Natural killer cell (primary cell): ENCODE results near the gene APOE. TPM values are rescaled to one million over a fixed set of nuclear protein-coding genes. Genes with fewer than 3 reads are reported as not detected.

Experiments used
- ATAC-seq, 3 donors: fragments of 150-1000 bp in 2 of 3; fragments of 200-7000 bp in 1 of 3; cut with Tn5 transposase; 1 replicate in 1 of 3; 2 replicates in 2 of 3; pipeline ENCODE4 v1.10.0; 2021; ENCODE audit warnings: mild to moderate bottlenecking in 2 of 3, moderate library complexity in 2 of 3
- DNase-seq, 2 donors: peaks; one replicate each; pipeline versions ENCODE4 v3.0.0 to v3.0.0-alpha.2; 2013 to 2021; ENCODE audit warnings: mixed read lengths in 1 of 2
- H3K27ac ChIP-seq: one replicate; pipeline ENCODE4 v1.5.1; 2013; ENCODE audit warnings: mild to moderate bottlenecking, low read length
- H3K27me3 ChIP-seq: one replicate; pipeline ENCODE4 v1.6.1; 2013; ENCODE audit warnings: low read length; ENCODE audit not compliant: control insufficient read depth, insufficient read depth
- H3K36me3 ChIP-seq: one replicate; pipeline ENCODE4 v1.6.1; 2013; ENCODE audit warnings: low read length; ENCODE audit not compliant: control insufficient read depth, insufficient read depth
- H3K4me1 ChIP-seq: one replicate; pipeline ENCODE4 v1.6.1; 2013; ENCODE audit warnings: low read length; ENCODE audit not compliant: control insufficient read depth, insufficient read depth
- H3K4me3 ChIP-seq: one replicate; pipeline ENCODE4 v1.5.1; 2013; ENCODE audit warnings: low read length
- H3K9me3 ChIP-seq: one replicate; pipeline ENCODE4 v1.6.1; 2013; ENCODE audit warnings: low read length; ENCODE audit not compliant: control insufficient read depth, insufficient read depth
- H3K27ac Mint-ChIP-seq, 2 donors: one replicate each; pipeline ENCODE4 v1.8.0; 2022; ENCODE audit warnings: mild to moderate bottlenecking in 2 of 2, mixed read lengths in 2 of 2, moderate library complexity in 1 of 2
- H3K27me3 Mint-ChIP-seq, 2 donors: one replicate each; pipeline ENCODE4 v1.8.0; 2022; ENCODE audit warnings: low read depth in 2 of 2, mixed read lengths in 2 of 2
- H3K36me3 Mint-ChIP-seq: one replicate; pipeline ENCODE4 v1.8.0; 2022; ENCODE audit warnings: mixed read lengths
- H3K4me1 Mint-ChIP-seq, 2 donors: one replicate each; pipeline ENCODE4 v1.8.0; 2022; ENCODE audit warnings: mixed read lengths in 2 of 2
- H3K4me3 Mint-ChIP-seq: one replicate; pipeline ENCODE4 v1.8.0; 2022; ENCODE audit warnings: mild to moderate bottlenecking, moderate library complexity, mixed read lengths
- H3K9me3 Mint-ChIP-seq, 2 donors: one replicate each; pipeline ENCODE4 v1.8.0; 2022; ENCODE audit warnings: mixed read lengths in 2 of 2
- WGBS: methylation state at CpG from one replicate; pipeline ENCODE4 v1.1.7; 2013; ENCODE audit warnings: missing lambda C conversion rate; ENCODE audit not compliant: insufficient coverage; 5-methylcytosine and 5-hydroxymethylcytosine counted together
- intact Hi-C: fragments of 100-400 bp; cut with micrococcal nuclease; formaldehyde crosslinking; loops from one replicate; pipeline ENCODE4 v1.14.2; 2022
- total RNA-seq, 4 donors: library from RNA; stranded (reverse); fragments of 120-200 nt in 1 of 4; gene quantifications; one replicate each; pipeline versions ENCODE4 v1.2.3 to v1.2.4, GENCODE V29; 2013 to 2022
- TF ChIP-seq, protein P1 (sequence below): fragments of 200-600 bp; IDR thresholded peaks from one replicate; pipeline ENCODE4 v1.8.0; 2022; ENCODE audit warnings: antibody characterized with exemption

The APOE gene
- total RNA-seq, 3 donors from 2014 or later (not counting 1 experiment from before 2014, with no cell fraction given) = 0.45 to 2.7 (median 1.3) TPM

- Histone ChIP-seq H3K36me3 (no peaks in the 10 kb centered on the region), H3K4me3 (no peak overlapping the region), H3K27me3 (no peaks in the 10 kb centered on the region), H3K9me3 (no peaks in the 10 kb centered on the region), H3K4me1 (peaks cover 23% of the 10 kb centered on the region), H3K27ac (no peak overlapping the region)
- peak; percentile 29 to 89 for DNase-seq
- Mint-ChIP-seq H3K9me3 (no peaks in the 10 kb centered on the region), H3K4me1 (peaks cover 26 to 32% of the 10 kb centered on the region in 2 donors), H3K4me3 (no peak overlapping the region), H3K27ac (peak overlapping the region in 1 of 2 donors; percentile 45), H3K27me3 (no peaks in the 10 kb centered on the region), H3K36me3 (no peaks in the 10 kb centered on the region)
- intact Hi-C loops = loop anchor here (1.0 to 5.0 kb wide), 2 partner anchors 48 to 264 kb away; no protein-coding TSS in a partner anchor
- WGBS = 77% methylated on average over 12 of the region's 13 CpGs
- ATAC-seq = no peak
- TF ChIP-seq, protein P1, sequence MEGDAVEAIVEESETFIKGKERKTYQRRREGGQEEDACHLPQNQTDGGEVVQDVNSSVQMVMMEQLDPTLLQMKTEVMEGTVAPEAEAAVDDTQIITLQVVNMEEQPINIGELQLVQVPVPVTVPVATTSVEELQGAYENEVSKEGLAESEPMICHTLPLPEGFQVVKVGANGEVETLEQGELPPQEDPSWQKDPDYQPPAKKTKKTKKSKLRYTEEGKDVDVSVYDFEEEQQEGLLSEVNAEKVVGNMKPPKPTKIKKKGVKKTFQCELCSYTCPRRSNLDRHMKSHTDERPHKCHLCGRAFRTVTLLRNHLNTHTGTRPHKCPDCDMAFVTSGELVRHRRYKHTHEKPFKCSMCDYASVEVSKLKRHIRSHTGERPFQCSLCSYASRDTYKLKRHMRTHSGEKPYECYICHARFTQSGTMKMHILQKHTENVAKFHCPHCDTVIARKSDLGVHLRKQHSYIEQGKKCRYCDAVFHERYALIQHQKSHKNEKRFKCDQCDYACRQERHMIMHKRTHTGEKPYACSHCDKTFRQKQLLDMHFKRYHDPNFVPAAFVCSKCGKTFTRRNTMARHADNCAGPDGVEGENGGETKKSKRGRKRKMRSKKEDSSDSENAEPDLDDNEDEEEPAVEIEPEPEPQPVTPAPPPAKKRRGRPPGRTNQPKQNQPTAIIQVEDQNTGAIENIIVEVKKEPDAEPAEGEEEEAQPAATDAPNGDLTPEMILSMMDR = peak; percentile 86
Observed at GRCh38 chr19:44951179-44952159, 45.9 kb downstream of the APOE start.

DNA sequence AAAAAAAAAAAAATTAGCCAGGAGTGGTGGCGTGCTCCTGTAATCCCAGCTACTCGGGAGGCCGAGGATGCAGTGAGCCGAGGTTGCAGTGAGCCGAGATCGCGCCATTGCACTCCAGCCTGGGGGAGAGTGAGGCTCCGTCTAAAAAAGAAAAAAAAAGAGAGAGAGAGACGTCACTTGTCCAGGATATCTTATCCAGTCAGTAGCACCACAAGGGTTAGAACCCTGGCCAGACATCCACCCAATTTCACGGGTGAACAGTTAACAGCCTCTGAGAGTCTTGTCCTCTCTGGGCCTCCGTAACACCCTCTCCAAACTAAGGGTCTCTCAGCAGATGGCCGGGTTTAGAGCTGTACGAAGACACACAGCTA, 48.7 kb downstream of the APOE start:
- no peak for ATAC-seq
- WGBS = 40% methylated on average over 13 of the region's 13 CpGs
- TF ChIP-seq, protein P1 = no peak
- H3K4me3 ChIP-seq = peak overlapping the region; percentile 92
- H3K27ac ChIP-seq = peak overlapping the region; percentile 84
- peaks cover 39% of the 10 kb centered on the region for H3K4me1 ChIP-seq
- H3K36me3 ChIP-seq = no peaks in the 10 kb centered on the region
- H3K4me3 Mint-ChIP-seq = peak overlapping the region; percentile 96
- intact Hi-C loops = loop anchor here (1.0 to 5.0 kb wide), 3 partner anchors 48 to 267 kb away; no protein-coding TSS in a partner anchor
- H3K36me3 Mint-ChIP-seq = no peaks in the 10 kb centered on the region
- DNase-seq = no peak
- peak overlapping the region; percentile 94 to 95 for H3K27ac Mint-ChIP-seq
- no peaks in the 10 kb centered on the region for H3K27me3 Mint-ChIP-seq
- peaks cover 41 to 42% of the 10 kb centered on the region in 2 donors for H3K4me1 Mint-ChIP-seq
- H3K27me3 ChIP-seq = no peaks in the 10 kb centered on the region
- H3K9me3 ChIP-seq = no peaks in the 10 kb centered on the region
- H3K9me3 Mint-ChIP-seq = no peaks in the 10 kb centered on the region

- Histone ChIP-seq H3K9me3 (no peaks in the 10 kb centered on the region), H3K27ac (peak within 1 kb of the TSS; percentile 84), H3K4me3 (peak within 1 kb of the TSS; percentile 92), H3K4me1 (peaks cover 39% of the 10 kb centered on the region), H3K27me3 (no peaks in the 10 kb centered on the region), H3K36me3 (no peaks in the 10 kb centered on the region)
- H3K4me1 Mint-ChIP-seq = peaks cover 47% of the 10 kb centered on the region in 2 donors
- peak within 1 kb of the TSS; percentile 94 to 95 for H3K27ac Mint-ChIP-seq
- H3K9me3 Mint-ChIP-seq = no peaks in the 10 kb centered on the region
- intact Hi-C loops = loop anchor here (1.0 to 5.0 kb wide), 4 partner anchors 47 to 268 kb away; partner anchors contain the start of genes BLOC1S3 and TRAPPC6A
- DNase-seq (peak; percentile 93 to 98), ATAC-seq (peak; percentile 90 to 97 (median 92))
- TF ChIP-seq, protein P1 = no peak
- WGBS = under 1% methylated on average over 65 of the region's 65 CpGs
- no peaks in the 10 kb centered on the region for H3K36me3 Mint-ChIP-seq
- H3K27me3 Mint-ChIP-seq = no peaks in the 10 kb centered on the region
- H3K4me3 Mint-ChIP-seq = peak within 1 kb of the TSS; percentile 96
Observed at GRCh38 chr19:44954649-44955504, 49.3 kb downstream of the APOE start, which contains the start of gene CLPTM1. Gene CLPTM1, plus strand, starts transcription at chr19:44955380. Its CDS starts 16 bp downstream, at chr19:44955396.
